Right cardiac atrium (tissue), 5 donors: ENCODE measurements around the gene ENSA. TPM values are rescaled to one million over a fixed set of nuclear protein-coding genes. Genes with fewer than 3 reads are reported as not detected.
"Not testable (repeated sequence)": the region's sequence is repeated elsewhere in the genome, so short reads cannot be mapped to it uniquely, and the experiment has no call there.

Experiments used
- ATAC-seq, 2 donors: fragments of 200-7000 bp; cut with Tn5 transposase; one replicate each; pipeline versions ENCODE4 v1.8.0 to v1.9.1; 2020; ENCODE audit warnings: moderate library complexity in 2 of 2, mild to moderate bottlenecking in 1 of 2
- DNase-seq, 3 donors: peaks; one replicate each; pipeline ENCODE4 v3.0.0-alpha.2; 2020
- H3K27ac ChIP-seq: one replicate; pipeline ENCODE4 v1.5.1; 2013; ENCODE audit warnings: mild to moderate bottlenecking, low read length, control low read depth, moderate library complexity
- H3K27me3 ChIP-seq: one replicate; pipeline ENCODE4 v1.6.1; 2013; ENCODE audit not compliant: control insufficient read depth, insufficient read depth
- H3K4me1 ChIP-seq: one replicate; pipeline ENCODE4 v1.6.1; 2013; ENCODE audit warnings: low read length; ENCODE audit not compliant: control insufficient read depth, insufficient read depth
- H3K4me3 ChIP-seq: one replicate; pipeline ENCODE4 v1.5.1; 2013; ENCODE audit warnings: low read length, control low read depth
- H3K9me3 ChIP-seq: one replicate; pipeline ENCODE4 v1.6.1; 2013; ENCODE audit warnings: low read length; ENCODE audit not compliant: control insufficient read depth
- WGBS: extraction: QIAGEN DNeasy Blood & Tissue Kit; methylation state at CpG from one replicate; pipeline ENCODE4 v1.1.7; 2013; 5-methylcytosine and 5-hydroxymethylcytosine counted together
- intact Hi-C, 4 donors: fragments of 100-400 bp; cut with DNase I; formaldehyde crosslinking; loops; one replicate each; pipeline versions ENCODE4 v1.11.0 to v1.14.0; 2022 to 2023
- polyA plus RNA-seq: library from polyadenylated mRNA; stranded (reverse); fragments of 200-250 nt; gene quantifications from one replicate; pipeline ENCODE4 v1.2.3, GENCODE V29; 2013
- total RNA-seq, 4 donors: library from RNA; stranded (reverse); fragmentation: NEBNext Ultra II Directional; extraction: Animal tissue kit (Norgen Biotek cat#: 25700); gene quantifications; one replicate each; pipeline ENCODE4 v1.2.1, GENCODE V29; 2021
- donor health status: healthy with polysubstance abuse.
- donor health status: DM: no; HTN: yes; CAD: no.
- donor health status: DM: no; HTN: no; CAD: no.
- donor health status: DM: no; HTN: yes; CAD: no; lungs with severe emphysema.
- donor health status: DM: yes; HTN: yes; CAD: no.

Gene ENSA
- total and polyA plus RNA-seq, 5 donors, result 81.6 to 122 (median 115) TPM

- H3K27ac ChIP-seq, result no peak overlapping the region
- DNase-seq, result no peak
- no peak for ATAC-seq
- intact Hi-C loops, result no loop called here
- H3K4me1 ChIP-seq, result peaks cover 3% of the 10 kb centered on the region
- no peak overlapping the region for H3K4me3 ChIP-seq
- no peaks in the 10 kb centered on the region for H3K9me3 ChIP-seq
- no peaks in the 10 kb centered on the region for H3K27me3 ChIP-seq
- 98% methylated on average over 7 of the region's 7 CpGs for WGBS
These were observed 22.8 kb downstream of the ENSA start for GRCh38 chr1:150606463-150607142.

- WGBS, result 93% methylated on average over 3 of the region's 3 CpGs
- H3K9me3 ChIP-seq, DNase-seq, ATAC-seq, intact Hi-C loops, H3K27me3 ChIP-seq, H3K27ac ChIP-seq, H3K4me3 ChIP-seq, H3K4me1 ChIP-seq: not testable (repeated sequence)
These were observed 24.0 kb downstream of the ENSA start for GRCh38 chr1:150605451-150605731.

- DNase-seq (no peak), ATAC-seq (no peak)
- Histone ChIP-seq H3K4me1 (no peaks in the 10 kb centered on the region), H3K9me3 (no peaks in the 10 kb centered on the region), H3K4me3 (no peak overlapping the region), H3K27ac (peak overlapping the region; percentile 60), H3K27me3 (no peaks in the 10 kb centered on the region)
- intact Hi-C loops, result no loop called here
- 94% methylated on average over 2 of the region's 2 CpGs for WGBS
These were observed 25.2 kb downstream of the ENSA start for GRCh38 chr1:150604226-150604588.

GRCh38 chr1:150603711-150604110 is 25.7 kb downstream of the ENSA start:
- DNase-seq (no peak), ATAC-seq (no peak)
- Histone ChIP-seq H3K27ac (no peak overlapping the region), H3K9me3 (no peaks in the 10 kb centered on the region), H3K27me3 (no peaks in the 10 kb centered on the region), H3K4me1 (no peaks in the 10 kb centered on the region), H3K4me3 (no peak overlapping the region)
- 79% methylated on average over 3 of the region's 3 CpGs for WGBS
- intact Hi-C loops, result no loop called here

GRCh38 chr1:150602372-150602771 is 27.0 kb downstream of the ENSA start:
- intact Hi-C loops, result not testable (repeated sequence)

GRCh38 chr1:150601540-150601939 is 27.9 kb downstream of the ENSA start:
- intact Hi-C loops, result no loop called here
- H3K27me3 ChIP-seq, result no peaks in the 10 kb centered on the region
- no peak overlapping the region for H3K4me3 ChIP-seq
- DNase-seq (no peak), ATAC-seq (no peak)
- no peaks in the 10 kb centered on the region for H3K9me3 ChIP-seq
- no peaks in the 10 kb centered on the region for H3K4me1 ChIP-seq
- no peak overlapping the region for H3K27ac ChIP-seq

More at GRCh38 chr1:150602372-150602771, 27.0 kb downstream of the ENSA start:
- H3K9me3 ChIP-seq, ATAC-seq, H3K27ac ChIP-seq, H3K4me1 ChIP-seq, H3K27me3 ChIP-seq, DNase-seq, H3K4me3 ChIP-seq: not testable (repeated sequence)
- WGBS, result 95% methylated on average over 12 of the region's 12 CpGs

GRCh38 chr1:150598346-150598745 is 31.1 kb downstream of the ENSA start:
- H3K4me1 ChIP-seq, ATAC-seq, H3K9me3 ChIP-seq, H3K27ac ChIP-seq, DNase-seq, H3K4me3 ChIP-seq, intact Hi-C loops, H3K27me3 ChIP-seq: not testable (repeated sequence)
- 83% methylated on average over 4 of the region's 4 CpGs for whole genome bisulfite sequencing

- Histone ChIP-seq H3K4me1 (no peaks in the 10 kb centered on the region), H3K4me3 (no peak overlapping the region), H3K27me3 (no peaks in the 10 kb centered on the region), H3K9me3 (no peaks in the 10 kb centered on the region), H3K27ac (no peak overlapping the region)
- intact Hi-C loops, result no loop called here
- WGBS, result 62% methylated on average over 3 of the region's 3 CpGs
- DNase-seq, result no peak
- no peak for ATAC-seq
These were observed 32.4 kb downstream of the ENSA start for GRCh38 chr1:150596976-150597375.

GRCh38 chr1:150596095-150596892 is 33.1 kb downstream of the ENSA start:
- Histone ChIP-seq H3K27ac (no peak overlapping the region), H3K4me3 (no peak overlapping the region), H3K4me1 (no peaks in the 10 kb centered on the region), H3K9me3 (no peaks in the 10 kb centered on the region), H3K27me3 (no peaks in the 10 kb centered on the region)
- intact Hi-C loops, result no loop called here
- no peak for ATAC-seq
- 92% methylated on average over 7 of the region's 7 CpGs for WGBS
- no peak for DNase-seq

GRCh38 chr1:150582371-150582770 is 47.0 kb downstream of the ENSA start:
- no peak overlapping the region for H3K4me3 ChIP-seq
- no peaks in the 10 kb centered on the region for H3K9me3 ChIP-seq
- no peaks in the 10 kb centered on the region for H3K4me1 ChIP-seq
- 97% methylated on average over 2 of the region's 2 CpGs for WGBS
- intact Hi-C loops, result no loop called here
- H3K27me3 ChIP-seq, result no peaks in the 10 kb centered on the region
- ATAC-seq, result no peak
- H3K27ac ChIP-seq, result no peak overlapping the region
- DNase-seq, result no peak

- 98% methylated on average over 14 of the region's 14 CpGs for WGBS
- H3K4me1 ChIP-seq, H3K27me3 ChIP-seq, H3K9me3 ChIP-seq, intact Hi-C loops, H3K4me3 ChIP-seq, H3K27ac ChIP-seq, ATAC-seq, DNase-seq: not testable (repeated sequence)
These were observed 47.5 kb downstream of the ENSA start for GRCh38 chr1:150581962-150582361.
